GM21423 (cell line): ENCODE data around the gene ALG10.
"Not testable (repeated sequence)": the region's sequence is repeated elsewhere in the genome, so short reads cannot be mapped to it uniquely, and the experiment has no call there.

Source experiments
- ATAC-seq: cut with Tn5 transposase; IDR thresholded peaks from one replicate; pipeline ENCODE4 v1.9.1; 2021; ENCODE audit warnings: mild to moderate bottlenecking, moderate library complexity; ENCODE audit not compliant: unreplicated experiment

ALG10 gene, protein sequence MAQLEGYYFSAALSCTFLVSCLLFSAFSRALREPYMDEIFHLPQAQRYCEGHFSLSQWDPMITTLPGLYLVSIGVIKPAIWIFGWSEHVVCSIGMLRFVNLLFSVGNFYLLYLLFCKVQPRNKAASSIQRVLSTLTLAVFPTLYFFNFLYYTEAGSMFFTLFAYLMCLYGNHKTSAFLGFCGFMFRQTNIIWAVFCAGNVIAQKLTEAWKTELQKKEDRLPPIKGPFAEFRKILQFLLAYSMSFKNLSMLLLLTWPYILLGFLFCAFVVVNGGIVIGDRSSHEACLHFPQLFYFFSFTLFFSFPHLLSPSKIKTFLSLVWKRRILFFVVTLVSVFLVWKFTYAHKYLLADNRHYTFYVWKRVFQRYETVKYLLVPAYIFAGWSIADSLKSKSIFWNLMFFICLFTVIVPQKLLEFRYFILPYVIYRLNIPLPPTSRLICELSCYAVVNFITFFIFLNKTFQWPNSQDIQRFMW

DNA sequence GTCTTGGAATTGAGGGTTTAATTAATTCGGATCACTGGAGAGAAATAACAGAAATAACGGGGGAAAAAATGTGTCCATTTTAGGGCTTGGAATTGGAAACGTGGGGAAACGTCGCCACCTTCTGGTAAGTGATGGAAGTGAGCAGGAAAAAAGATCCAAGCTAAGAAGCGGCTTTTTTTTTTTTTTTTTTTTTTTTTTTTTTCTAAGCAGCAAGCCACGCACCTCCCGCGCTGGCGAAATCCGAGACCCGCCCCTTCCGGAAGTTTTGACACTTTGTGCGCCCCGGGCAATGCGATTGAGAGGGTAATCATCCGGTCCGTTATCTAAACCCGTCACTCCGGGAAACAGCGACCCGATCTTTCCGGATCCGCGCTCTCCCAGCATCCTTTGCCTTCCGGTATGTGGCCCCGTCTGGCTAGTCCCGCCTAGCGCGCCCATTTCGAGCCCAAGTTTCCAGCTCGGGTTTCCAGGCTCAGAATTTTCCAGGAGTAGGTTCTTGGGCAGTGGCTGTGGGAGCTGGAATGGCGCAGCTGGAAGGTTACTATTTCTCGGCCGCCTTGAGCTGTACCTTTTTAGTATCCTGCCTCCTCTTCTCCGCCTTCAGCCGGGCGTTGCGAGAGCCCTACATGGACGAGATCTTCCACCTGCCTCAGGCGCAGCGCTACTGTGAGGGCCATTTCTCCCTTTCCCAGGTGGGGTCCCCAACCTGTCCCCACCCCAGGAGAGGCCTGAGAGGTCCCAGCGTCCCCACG is at the start of gene ALG10:
ALG10 (plus strand) TSS at position 418 of the 752 bp plus-strand sequence; CDS start at position 522, 104 bp downstream.
- ATAC-seq = peak; percentile 100

- ATAC-seq = not testable (repeated sequence)
Observed at GRCh38 chr12:33972884-33973283, 49.4 kb upstream of the ALG10 start.

DNA sequence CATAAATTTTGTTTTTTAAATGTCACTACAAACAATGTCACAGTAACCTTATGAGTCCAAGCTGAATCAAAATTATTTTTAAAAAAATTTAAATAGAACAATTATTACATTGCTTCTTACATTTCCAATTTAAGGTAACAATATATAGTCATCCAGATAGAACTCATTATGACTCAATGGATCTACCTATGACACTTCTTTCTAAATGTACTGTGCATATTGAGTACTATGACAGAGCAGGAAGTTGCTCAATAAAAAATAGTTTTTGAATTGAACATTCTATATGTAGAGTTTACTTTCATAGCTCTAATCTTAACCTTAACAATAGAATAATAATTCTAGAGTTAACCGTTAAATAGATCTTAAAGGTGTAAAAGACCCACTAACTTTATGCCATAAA is 44.4 kb upstream of the ALG10 start:
- no peak for ATAC-seq

- no peak for ATAC-seq
Observed at GRCh38 chr12:33988197-33988805, 34.0 kb upstream of the ALG10 start.

- no peak for ATAC-seq
Observed at GRCh38 chr12:33988913-33989312, 33.4 kb upstream of the ALG10 start.

DNA sequence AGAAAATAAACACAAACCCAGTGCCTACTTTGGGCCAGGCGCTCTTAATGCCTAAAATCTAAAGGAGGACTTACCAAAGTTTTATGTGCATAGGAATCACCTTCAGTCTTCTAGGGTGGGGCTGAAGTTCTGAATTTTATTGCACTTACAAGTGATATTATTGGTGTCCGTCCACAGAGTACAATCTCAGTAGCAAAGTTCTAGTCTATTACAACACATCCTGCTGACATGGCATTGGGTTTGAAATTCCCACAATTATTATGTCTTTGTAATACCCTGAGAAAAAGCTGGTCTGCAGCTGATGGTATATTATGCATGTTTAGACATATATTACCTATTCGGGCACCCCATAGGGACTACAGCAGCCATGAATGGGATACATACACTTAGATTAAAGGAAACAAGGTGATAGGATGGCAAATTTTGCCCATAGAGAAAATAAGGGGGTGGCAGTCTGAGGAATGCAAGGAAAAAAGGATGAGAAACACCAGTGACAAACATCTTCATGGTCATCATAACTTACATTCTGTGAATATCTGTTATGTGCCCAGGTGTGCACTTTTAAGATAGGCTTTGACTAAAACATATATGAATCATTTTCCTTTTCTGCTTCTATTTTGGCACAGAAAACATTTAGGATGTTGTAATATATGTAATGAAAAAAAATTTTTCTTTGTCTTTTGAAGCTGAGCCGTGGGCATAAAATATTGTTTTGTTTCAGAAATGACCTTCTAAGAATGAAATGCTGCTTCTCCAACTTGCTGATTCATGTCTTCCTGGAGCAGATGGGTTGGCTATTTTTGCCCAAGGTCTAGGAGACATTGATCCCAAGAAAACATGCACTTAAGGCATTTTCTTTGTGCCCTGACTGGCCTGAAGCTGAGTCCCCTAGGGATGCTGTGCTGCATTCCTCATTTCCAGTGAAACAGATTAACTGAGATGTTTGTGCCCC is 27.2 kb upstream of the ALG10 start:
- no peak for ATAC-seq

DNA sequence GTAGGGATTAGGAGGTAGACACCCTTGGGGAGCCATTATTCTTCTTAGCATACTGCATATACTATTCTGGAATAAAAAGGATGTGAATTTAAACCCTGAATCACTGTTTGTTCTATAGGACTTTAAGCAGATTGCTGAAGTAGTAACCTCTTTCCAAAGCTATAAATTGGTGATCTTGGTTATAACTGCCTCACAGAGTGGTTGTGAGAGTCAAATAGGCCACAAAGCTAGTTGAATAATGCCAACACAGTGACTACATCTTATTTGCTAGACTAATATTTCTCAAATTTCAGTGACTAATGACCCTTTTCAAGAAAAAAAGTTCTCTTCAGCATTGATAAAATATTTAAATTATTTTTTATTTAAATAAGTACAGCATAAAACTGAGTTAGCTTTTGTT is 13.5 kb upstream of the ALG10 start:
- ATAC-seq = not testable (repeated sequence)

DNA sequence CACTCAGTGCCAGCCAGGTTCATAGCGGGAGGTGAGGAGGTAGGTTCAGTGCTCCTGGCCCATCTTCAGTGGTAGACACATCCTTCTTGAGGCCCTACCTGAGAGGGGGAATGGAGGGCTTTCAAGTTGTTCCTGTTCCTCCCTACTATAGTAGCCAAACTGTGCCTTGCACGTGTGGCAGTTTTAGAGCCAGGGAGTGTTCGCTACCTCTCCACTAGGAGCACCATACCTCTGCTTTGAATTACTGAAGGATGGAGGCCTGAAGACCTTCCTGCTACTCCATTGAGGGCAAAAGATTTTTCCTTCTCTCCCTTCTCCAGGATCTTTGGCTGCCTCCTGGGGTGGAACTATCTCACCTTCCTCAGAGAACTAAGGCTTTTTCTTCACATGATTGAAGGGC is 5.9 kb upstream of the ALG10 start:
- ATAC-seq = no peak

DNA sequence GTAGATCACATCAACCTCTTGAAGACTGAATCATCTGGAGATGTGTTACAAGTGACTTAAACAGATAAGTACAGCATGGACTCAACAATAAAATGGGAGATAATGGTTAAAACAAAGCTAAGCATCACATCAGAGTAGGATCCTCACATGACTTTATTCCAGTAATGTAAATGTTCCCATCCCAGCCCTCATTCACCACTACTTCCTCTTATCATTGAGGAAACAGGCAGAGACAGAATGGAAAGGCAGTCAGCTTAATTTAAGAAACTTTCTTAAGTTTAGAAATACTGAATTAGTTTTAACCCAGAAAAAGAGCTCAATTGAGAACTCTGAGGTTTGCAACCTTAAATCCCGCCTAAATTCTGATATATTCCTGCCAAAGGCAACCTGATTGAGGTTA is 1.2 kb upstream of the ALG10 start:
- no peak for ATAC-seq

DNA sequence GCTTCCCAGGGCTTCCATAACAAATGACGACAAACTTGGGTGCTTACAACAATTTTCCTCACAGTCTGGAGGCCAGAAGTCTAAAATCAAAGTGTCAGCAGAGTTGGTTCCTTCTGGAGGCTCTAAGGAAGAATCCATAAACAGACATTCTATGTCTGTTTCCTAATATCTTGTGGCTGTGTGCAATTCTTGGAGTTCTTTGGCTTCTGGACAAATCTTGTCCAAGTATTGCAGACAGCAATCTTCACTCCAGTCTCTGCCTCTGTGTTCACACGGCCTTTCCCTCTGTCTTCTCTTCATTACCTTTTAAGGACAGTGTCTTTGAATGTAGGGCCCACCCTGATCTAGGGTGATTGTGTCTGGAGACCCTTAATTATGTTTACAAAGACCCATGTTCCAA is 5.4 kb downstream of the ALG10 start:
- ATAC-seq = not testable (repeated sequence)

- no peak for ATAC-seq
Observed at GRCh38 chr12:34030591-34030990, 8.3 kb downstream of the ALG10 start.

- ATAC-seq = no peak
Observed at GRCh38 chr12:34033628-34034296, 11.5 kb downstream of the ALG10 start.

GRCh38 chr12:34038357-34038756 is 16.1 kb downstream of the ALG10 start:
- ATAC-seq = not testable (repeated sequence)

GRCh38 chr12:34046570-34046969 is 24.3 kb downstream of the ALG10 start:
- ATAC-seq = no peak

DNA sequence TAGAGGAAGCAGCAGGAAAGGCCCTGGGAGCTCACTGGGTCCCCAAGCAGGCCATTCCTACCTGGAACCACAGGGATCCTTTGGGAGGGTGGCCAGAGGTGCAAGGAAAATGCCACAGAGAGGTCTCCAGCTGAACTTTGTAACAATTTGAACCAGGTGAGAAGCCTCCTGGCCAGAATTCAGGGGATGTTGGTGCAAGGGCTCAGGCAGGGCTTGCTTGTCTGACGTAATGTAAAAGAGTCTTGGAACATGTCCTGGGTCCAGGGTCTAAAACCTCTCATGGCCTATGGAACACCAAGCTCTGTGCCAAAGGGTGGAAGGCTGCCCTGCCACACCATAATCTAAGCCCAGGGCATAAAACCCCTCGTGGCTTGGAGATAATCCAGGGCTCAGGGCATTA is 25.6 kb downstream of the ALG10 start:
- ATAC-seq = not testable (repeated sequence)

- no peak for ATAC-seq
Observed at GRCh38 chr12:34048714-34049113, 26.4 kb downstream of the ALG10 start.

DNA sequence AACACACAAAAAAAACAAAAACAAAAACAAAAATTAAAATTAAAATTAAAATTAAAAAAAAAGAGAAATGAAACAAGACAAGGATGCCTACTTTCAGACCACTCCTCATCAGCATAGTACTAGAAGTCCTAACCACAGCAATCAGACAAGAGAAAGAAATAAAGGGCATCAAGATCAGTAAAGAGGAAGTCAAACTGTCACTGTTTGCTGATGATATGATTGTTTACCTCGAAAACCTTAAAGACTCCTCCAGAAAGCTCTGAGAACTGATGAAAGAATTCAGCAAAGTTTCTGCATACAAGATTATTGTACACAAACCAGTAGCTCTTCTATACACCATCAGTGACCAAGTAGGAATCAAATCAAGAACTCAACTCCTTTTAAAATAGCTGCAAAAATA is 29.2 kb downstream of the ALG10 start:
- no peak for ATAC-seq

DNA sequence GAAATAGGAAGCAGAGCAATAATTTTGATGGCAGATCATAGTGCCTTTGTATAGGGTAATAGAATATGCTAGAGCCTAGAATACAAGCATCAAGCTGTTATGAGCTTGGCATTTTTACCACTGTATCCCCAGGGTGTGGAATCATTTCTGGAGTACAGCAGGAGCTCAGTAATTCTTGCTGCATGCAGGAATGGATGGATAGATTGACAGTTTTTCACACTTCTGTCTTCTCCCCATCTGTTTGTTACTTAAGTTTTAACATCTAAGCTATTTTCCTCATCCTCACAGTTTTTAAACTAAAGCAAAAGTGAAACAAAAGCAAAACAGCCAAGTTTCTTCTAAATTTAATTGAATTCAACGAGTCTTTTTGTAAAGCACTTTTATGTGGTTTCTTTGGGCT is 32.6 kb downstream of the ALG10 start:
- ATAC-seq = no peak
